ENCODE data around the gene S1PR4. TPM values are rescaled to one million over a fixed set of nuclear protein-coding genes. Genes with fewer than 3 reads are reported as not detected.

S1PR4 gene
- total RNA-seq, 1 experiment from 2014 or later: 0.26 TPM

DNA sequence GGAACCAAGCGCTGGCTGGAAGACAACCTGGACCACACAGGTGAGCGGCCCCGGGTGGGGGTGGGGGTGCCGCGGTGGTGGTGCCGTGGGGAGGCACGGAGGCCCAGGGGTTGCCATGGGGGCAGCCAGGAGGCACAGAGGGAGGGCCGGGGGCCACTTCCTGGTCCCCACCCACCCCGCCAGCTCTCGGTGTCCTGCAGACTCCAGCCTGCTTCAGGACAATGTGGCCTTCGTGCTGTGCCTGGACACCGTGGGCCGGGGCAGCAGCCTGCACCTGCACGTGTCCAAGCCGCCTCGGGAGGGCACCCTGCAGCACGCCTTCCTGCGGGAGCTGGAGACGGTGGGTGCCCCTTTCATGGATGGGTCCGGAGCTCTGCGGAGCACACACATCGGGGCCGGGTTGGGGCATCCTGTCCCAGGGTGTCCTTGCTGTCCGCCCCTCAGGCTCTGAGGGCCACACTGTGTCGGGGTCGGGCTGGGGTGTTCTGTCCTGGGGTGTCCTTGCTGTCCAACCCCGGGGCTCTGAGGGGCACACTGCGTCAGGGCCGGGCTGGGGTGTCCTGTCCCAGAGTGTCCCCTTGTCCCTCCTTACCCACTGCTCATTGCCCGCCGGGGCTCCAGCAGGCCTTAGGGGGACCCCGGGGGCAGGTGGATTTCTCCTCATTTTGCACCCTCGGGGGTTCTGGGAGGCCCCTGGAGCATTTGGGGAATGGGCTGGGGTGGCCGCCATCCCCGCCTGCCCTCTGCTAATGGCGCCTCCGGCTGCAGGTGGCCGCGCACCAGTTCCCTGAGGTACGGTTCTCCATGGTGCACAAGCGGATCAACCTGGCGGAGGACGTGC, 25.5 kb downstream of the S1PR4 start:
- TF ChIP-seq EZH2 (IDR thresholded peaks at IDR 0.05; ENCODE audit: low read length, unreplicated experiment) (no peak), EZH2phosphoT487 (IDR thresholded peaks at IDR 0.05; ENCODE audit: borderline replicate concordance, low read length) (no peak)
- TF ChIP-seq, protein P1, sequence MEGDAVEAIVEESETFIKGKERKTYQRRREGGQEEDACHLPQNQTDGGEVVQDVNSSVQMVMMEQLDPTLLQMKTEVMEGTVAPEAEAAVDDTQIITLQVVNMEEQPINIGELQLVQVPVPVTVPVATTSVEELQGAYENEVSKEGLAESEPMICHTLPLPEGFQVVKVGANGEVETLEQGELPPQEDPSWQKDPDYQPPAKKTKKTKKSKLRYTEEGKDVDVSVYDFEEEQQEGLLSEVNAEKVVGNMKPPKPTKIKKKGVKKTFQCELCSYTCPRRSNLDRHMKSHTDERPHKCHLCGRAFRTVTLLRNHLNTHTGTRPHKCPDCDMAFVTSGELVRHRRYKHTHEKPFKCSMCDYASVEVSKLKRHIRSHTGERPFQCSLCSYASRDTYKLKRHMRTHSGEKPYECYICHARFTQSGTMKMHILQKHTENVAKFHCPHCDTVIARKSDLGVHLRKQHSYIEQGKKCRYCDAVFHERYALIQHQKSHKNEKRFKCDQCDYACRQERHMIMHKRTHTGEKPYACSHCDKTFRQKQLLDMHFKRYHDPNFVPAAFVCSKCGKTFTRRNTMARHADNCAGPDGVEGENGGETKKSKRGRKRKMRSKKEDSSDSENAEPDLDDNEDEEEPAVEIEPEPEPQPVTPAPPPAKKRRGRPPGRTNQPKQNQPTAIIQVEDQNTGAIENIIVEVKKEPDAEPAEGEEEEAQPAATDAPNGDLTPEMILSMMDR (conservative IDR thresholded peaks at IDR 0.05; ENCODE audit: low read depth, low read length): no peak
- BruUV-seq (replicated peaks): no TSS peak
- H3K4me1 ChIP-seq (ENCODE audit: insufficient read depth, low read length): no peaks in the 10 kb centered on the region
- ChIA-PET POLR2A (ENCODE audit: unreplicated experiment) (no interaction called here), CTCF (no interaction called here)
- no peaks in the 10 kb centered on the region for H3F3A ChIP-seq (ENCODE audit: low read length, unreplicated experiment)
- H3K4me2 ChIP-seq (ENCODE audit: low read length): no peak overlapping the region
- no peak for ATAC-seq
- H3K27ac ChIP-seq (ENCODE audit: low read length): no peak overlapping the region
- H2AFZ ChIP-seq (ENCODE audit: low read length): no peak overlapping the region
- no peaks in the 10 kb centered on the region for H3K27me3 ChIP-seq (ENCODE audit: low read length)
- no peaks in the 10 kb centered on the region for H3K79me2 ChIP-seq (ENCODE audit: low read length)
- intact Hi-C loops (cut with micrococcal nuclease): no loop called here
- no peak for DNase-seq
- H3K9me2 ChIP-seq (replicated peaks; ENCODE audit: low read length): no peaks in the 10 kb centered on the region
- no peaks in the 10 kb centered on the region for H4K20me1 ChIP-seq (ENCODE audit: low read length)
- H3K9me3 ChIP-seq (ENCODE audit: low read length): no peaks in the 10 kb centered on the region
- no peaks in the 10 kb centered on the region; the same call in 1 of the 2 replicates for H3K36me3 ChIP-seq (ENCODE audit: low read depth, low read length)
- no peak overlapping the region for H3K4me3 ChIP-seq (ENCODE audit: low read length)
- H3K9ac ChIP-seq (ENCODE audit: low read length): no peak overlapping the region

DNA sequence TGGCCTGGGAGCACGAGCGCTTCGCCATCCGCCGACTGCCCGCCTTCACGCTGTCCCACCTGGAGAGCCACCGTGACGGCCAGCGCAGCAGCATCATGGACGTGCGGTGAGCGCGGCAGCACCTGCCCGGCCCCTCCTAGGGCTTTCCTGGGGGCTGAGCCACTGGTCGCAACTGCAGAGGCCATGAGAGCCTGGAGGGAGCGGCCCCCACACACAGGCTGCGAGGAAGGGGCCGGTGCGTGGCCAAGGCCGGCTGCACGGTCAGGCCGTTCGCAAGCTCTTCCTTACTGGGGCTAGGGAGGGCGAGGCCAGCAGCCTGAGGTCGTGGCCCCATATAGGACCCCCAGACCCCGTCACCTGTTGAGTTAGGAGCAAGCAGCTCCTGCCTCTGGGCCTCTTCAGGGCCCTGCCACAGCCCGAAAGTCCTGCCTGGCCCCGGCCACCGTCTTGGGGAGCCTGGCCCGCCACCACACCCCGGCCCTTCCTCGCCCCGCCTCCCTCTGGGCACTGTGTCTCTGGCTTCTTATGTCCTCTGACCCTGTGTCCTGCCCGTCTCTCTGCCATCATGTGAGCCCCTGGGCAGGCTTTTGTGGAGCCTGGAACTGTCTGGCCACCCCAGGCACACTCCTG, 26.2 kb downstream of the S1PR4 start:
- CTCF ChIA-PET: no interaction called here

More for the DNA sequence above, 26.2 kb downstream of the S1PR4 start:
- intact Hi-C loops (cut with micrococcal nuclease): no loop called here
- DNase-seq: no peak
- Histone ChIP-seq H4K20me1 (ENCODE audit: low read length) (no peaks in the 10 kb centered on the region), H2AFZ (ENCODE audit: low read length) (no peak overlapping the region), H3K9me2 (replicated peaks; ENCODE audit: low read length) (no peaks in the 10 kb centered on the region), H3K9me3 (ENCODE audit: low read length) (no peaks in the 10 kb centered on the region), H3K27ac (ENCODE audit: low read length) (no peak overlapping the region), H3K79me2 (ENCODE audit: low read length) (no peaks in the 10 kb centered on the region), H3F3A (ENCODE audit: low read length, unreplicated experiment) (no peaks in the 10 kb centered on the region), H3K4me2 (ENCODE audit: low read length) (no peak overlapping the region), H3K9ac (ENCODE audit: low read length) (no peak overlapping the region), H3K27me3 (ENCODE audit: low read length) (no peaks in the 10 kb centered on the region), H3K4me1 (ENCODE audit: insufficient read depth, low read length) (no peaks in the 10 kb centered on the region), H3K36me3 (ENCODE audit: low read depth, low read length) (no peaks in the 10 kb centered on the region; the same call in 1 of the 2 replicates), H3K4me3 (ENCODE audit: low read length) (no peak overlapping the region)
- ATAC-seq: no peak
- TF ChIP-seq, protein P1 (conservative IDR thresholded peaks at IDR 0.05; ENCODE audit: low read depth, low read length): no peak
- TF ChIP-seq EZH2phosphoT487 (IDR thresholded peaks at IDR 0.05; ENCODE audit: borderline replicate concordance, low read length) (no peak), EZH2 (IDR thresholded peaks at IDR 0.05; ENCODE audit: low read length, unreplicated experiment) (no peak)
- BruUV-seq (replicated peaks): no TSS peak
- POLR2A ChIA-PET (ENCODE audit: unreplicated experiment): no interaction called here
